GM12801 (cell line): ENCODE results near the gene FAM3C.

Experiments used
- TF ChIP-seq, protein P1 (sequence below): IDR thresholded peaks from one replicate; pipeline ENCODE4 v1.5.1; 2011; ENCODE audit warnings: control low read depth; ENCODE audit not compliant: insufficient read length; ENCODE audit errors: extremely low read depth

FAM3C gene

DNA sequence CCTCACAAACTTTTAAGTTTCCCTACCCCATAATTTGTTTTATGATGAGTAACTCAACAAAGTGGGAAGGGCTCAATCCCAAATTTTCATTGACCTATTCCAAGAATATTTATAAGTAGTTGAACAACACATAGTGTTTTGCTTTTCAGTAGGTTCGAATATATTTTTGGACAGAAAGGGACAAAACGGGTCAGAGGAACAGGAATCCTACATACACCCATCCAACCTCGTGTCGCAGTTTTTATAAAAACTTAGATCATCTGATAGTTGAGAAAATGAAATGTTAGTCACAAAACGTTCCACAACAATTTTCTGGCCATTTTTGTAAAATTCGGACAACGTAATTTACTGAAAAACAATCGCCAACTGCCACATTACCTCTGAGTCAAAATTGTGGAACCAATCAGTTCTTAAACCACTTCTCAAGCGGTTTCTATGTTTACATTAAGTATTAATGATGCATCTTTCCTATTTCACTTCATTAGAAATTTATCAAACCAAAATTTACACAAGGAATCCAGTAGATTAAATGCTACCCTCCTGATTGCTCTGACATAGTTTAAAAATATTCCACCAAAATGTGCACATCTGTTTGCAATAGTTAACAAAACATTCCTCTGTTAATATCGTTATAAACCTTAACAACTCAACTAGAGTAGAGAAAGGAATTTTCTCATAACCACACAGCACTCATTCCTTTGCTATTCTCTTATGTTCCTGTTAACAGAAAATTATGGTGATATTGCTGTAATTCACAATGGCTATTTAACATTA is 61.0 kb downstream of the FAM3C start:
- TF ChIP-seq, protein P1, sequence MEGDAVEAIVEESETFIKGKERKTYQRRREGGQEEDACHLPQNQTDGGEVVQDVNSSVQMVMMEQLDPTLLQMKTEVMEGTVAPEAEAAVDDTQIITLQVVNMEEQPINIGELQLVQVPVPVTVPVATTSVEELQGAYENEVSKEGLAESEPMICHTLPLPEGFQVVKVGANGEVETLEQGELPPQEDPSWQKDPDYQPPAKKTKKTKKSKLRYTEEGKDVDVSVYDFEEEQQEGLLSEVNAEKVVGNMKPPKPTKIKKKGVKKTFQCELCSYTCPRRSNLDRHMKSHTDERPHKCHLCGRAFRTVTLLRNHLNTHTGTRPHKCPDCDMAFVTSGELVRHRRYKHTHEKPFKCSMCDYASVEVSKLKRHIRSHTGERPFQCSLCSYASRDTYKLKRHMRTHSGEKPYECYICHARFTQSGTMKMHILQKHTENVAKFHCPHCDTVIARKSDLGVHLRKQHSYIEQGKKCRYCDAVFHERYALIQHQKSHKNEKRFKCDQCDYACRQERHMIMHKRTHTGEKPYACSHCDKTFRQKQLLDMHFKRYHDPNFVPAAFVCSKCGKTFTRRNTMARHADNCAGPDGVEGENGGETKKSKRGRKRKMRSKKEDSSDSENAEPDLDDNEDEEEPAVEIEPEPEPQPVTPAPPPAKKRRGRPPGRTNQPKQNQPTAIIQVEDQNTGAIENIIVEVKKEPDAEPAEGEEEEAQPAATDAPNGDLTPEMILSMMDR, result no peak

DNA sequence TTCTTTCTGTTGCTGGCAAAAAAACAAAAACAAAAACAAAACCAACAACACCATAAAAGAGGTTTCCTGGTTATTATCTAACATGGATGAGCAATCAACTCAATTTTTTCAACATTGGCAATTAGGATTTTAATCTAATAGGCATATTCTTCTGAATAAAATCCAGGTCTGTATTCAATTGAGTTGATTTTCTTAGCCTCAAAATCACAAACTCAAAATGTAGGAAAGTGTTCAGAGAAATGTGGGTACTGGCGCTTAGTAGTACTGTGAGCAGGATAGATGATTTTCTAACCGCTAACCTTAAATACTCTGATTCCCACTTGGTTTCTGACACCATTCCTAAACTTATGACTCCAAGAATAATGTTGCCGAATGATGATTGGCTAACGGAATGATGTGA is 61.7 kb downstream of the FAM3C start:
- TF ChIP-seq, protein P1, result no peak

DNA sequence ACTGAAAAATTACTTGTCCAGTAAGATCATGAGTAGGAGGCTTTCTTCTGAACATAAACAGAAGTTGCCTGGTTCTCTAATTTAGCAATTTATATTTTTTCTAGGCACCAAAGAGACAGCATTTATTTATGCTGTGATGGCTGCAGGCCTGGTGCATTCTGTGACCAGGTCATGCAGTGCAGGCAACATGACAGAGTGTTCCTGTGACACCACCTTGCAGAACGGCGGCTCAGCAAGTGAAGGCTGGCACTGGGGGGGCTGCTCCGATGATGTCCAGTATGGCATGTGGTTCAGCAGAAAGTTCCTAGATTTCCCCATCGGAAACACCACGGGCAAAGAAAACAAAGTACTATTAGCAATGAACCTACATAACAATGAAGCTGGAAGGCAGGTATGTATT is 64.5 kb downstream of the FAM3C start:
- TF ChIP-seq, protein P1, result no peak

DNA sequence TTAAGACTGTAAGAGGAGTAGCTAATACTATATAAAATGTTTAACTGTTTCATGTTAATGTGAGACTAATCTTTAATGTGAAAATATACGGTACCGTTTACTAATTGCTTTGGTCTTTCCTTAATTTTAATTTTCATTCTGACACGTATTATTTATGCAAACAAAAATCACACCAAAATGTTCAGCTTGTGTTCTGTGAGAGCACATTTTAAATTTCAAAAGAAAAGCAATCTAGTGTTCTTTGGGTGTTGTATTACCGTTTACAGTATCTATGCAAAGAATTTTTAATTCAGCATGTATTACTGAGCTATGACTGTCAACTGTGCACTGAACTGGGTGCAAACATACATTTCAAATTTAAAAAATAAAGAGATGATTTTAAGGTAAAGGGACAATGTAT is 65.1 kb downstream of the FAM3C start:
- TF ChIP-seq, protein P1, result no peak

DNA sequence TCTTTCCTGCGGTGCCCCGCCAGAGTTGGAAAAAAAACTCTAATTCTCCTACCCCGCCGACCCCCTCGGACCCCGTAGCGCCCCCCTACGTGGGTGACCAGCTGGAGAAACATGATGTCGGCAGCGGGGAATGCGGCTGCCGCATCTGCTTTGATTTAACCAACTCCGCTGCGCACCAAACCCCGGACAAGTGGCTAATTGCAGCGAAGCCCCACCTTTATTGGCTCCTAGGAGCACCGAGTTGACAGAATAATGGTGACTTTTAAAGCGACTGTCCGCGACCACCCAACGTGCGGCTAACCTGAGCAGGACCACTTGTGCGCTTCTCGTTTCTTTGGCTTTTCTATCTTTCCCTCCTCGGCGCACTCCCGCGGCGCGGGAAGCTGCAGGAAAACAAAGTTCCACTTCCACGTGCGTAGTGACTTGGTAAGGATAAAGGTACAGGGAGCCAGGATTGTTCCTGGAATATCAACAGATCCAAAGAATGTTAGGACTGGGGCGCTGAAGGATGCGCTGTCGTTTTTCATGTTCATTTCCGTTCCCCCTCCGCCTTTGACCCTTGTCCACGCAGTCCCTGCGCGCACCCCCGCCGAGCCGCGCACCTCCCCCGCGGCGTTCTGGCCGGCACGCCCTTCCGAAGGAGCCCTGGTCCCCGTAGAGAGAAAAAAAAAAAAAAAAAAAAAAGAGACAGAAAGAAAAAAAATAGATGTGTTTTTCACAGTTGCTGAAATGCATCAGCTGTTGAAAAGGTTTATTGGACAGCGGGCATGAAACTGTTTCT is 65.9 kb downstream of the FAM3C start:
- TF ChIP-seq, protein P1, result no peak

DNA sequence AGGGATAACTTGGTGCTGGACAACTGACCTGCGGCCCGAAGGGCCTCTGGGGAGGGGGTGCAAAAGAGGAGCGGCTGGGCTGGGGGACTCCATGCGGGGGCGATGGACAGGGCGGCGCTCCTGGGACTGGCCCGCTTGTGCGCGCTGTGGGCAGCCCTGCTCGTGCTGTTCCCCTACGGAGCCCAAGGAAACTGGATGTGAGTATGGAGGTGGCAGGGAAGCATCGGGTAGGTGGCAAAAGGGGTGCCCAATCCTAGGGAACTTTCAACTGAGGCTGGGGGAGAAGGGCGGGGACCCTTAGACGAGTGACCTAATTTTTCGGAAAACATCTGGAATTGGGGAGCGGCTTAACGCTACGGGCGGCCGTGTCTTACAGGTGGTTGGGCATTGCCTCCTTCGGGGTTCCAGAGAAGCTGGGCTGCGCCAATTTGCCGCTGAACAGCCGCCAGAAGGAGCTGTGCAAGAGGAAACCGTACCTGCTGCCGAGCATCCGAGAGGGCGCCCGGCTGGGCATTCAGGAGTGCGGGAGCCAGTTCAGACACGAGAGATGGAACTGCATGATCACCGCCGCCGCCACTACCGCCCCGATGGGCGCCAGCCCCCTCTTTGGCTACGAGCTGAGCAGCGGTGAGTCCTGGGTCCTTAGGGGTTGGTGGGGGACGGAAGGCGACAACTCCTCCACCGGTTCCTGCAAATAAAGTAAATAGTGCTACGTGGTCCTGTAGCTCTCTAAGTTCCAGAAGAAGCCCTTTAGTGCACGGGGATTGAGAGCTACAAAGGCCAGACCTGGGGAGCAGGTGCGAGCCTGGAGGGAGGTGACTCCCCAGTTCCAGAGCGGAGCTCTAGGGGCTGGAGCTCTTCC is 66.7 kb downstream of the FAM3C start:
- TF ChIP-seq, protein P1, result no peak

DNA sequence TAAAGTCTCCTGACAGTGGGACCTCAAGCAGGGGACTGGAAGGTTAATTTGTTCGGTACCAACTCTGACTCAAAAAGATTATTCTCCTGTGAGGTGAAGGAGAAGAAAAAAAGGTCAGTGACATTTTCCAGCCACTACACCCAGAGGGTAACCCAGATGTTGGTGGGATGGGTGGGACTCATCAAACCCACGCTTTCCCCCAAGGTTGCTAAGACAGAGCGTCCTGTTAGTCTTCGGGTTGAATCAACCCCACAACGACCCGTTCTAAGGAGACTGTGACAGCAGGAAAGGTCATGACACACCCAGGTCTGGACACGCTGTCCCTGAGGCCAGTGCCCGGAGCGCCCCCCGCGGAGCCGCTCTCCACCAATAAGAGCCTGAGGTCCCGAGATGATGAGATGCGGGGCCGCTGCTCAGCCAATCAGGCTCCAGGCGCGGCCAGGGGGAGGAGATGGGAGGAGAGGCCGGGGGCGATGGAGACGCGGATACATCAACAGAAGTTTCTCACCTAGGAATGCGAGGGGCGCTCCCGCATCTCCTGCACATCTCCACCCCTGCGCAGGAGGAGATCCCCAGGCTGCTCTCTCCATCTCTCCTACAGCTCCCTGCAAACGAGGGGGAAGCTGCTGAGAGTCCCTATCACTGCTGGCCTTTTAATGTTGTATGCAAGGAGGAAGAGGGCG is 67.5 kb downstream of the FAM3C start, which contains the start of gene WNT16:
WNT16 (plus strand) TSS at position 493 of the 683 bp plus-strand sequence. CDS start 293 bp downstream, outside the sequence.
- TF ChIP-seq, protein P1, result no peak
